Lower leg skin (tissue), 3 donors: ENCODE measurements around the gene NFYA.

ENCODE experiments used
- CTCF ChIP-seq, 3 donors: fragments of 450-650 bp; IDR thresholded peaks; one replicate each; pipeline ENCODE4 v1.5.1; 2016; ENCODE audit warnings: antibody characterized with exemption in 3 of 3, mild to moderate bottlenecking in 3 of 3, moderate library complexity in 2 of 3
- POLR2A ChIP-seq, 2 donors: fragments of 450-650 bp; IDR thresholded peaks; one replicate each; pipeline ENCODE4 v1.6.1; 2016 to 2017; ENCODE audit warnings: antibody characterized with exemption in 2 of 2, mild to moderate bottlenecking in 1 of 2, moderate library complexity in 1 of 2

GRCh38 chr6:41125282-41125681, 52.5 kb downstream of the NFYA start:
- TF ChIP-seq CTCF (IDR thresholded peaks at IDR 0.05) (no peak), POLR2A (IDR thresholded peaks at IDR 0.05) (no peak)
